Right lobe of liver (tissue), 6 donors: ENCODE measurements around the gene PTAR1. TPM values are rescaled to one million over a fixed set of nuclear protein-coding genes. Genes with fewer than 3 reads are reported as not detected.

Experiments
- ATAC-seq, 4 donors: fragments of 200-7000 bp; cut with Tn5 transposase; one replicate each; pipeline ENCODE4 v1.9.1; 2020; ENCODE audit warnings: mild to moderate bottlenecking in 4 of 4, moderate library complexity in 4 of 4
- DNase-seq, 3 donors: peaks; one replicate each; pipeline ENCODE4 v3.0.0-alpha.2; 2020
- H3K27ac ChIP-seq, 3 donors: fragments of 200-600 bp; one replicate each; pipeline ENCODE4 v1.8.0; 2022
- H3K27me3 ChIP-seq, 2 donors: fragments of 200-600 bp; one replicate each; pipeline ENCODE4 v1.8.0; 2022
- H3K36me3 ChIP-seq, 4 donors: fragments of 200-600 bp; sonication (generic) in 1 of 4; one replicate each; pipeline versions ENCODE4 v1.5.1 to v1.8.0; 2017 to 2022; ENCODE audit warnings: control low read depth in 1 of 4
- H3K4me1 ChIP-seq, 4 donors: fragments of 200-600 bp; sonication (generic) in 1 of 4; one replicate each; pipeline versions ENCODE4 v1.5.1 to v1.8.0; 2017 to 2022; ENCODE audit warnings: control low read depth in 1 of 4
- H3K4me3 ChIP-seq, 3 donors: fragments of 200-600 bp; one replicate each; pipeline ENCODE4 v1.8.0; 2022
- H3K9me3 ChIP-seq, 4 donors: fragments of 200-600 bp; sonication (generic) in 1 of 4; one replicate each; pipeline versions ENCODE4 v1.5.1 to v1.8.0; 2017 to 2022; ENCODE audit warnings: control low read depth in 1 of 4
- CTCF ChIP-seq, 4 donors: fragments of 200-600 bp in 3 of 4; fragments of 450-650 bp in 1 of 4; IDR thresholded peaks; one replicate each; pipeline versions ENCODE4 v1.5.1 to v1.8.0; 2016 to 2022; ENCODE audit warnings: antibody characterized with exemption in 4 of 4, mild to moderate bottlenecking in 2 of 4
- POLR2A ChIP-seq: fragments of 450-650 bp; IDR thresholded peaks from one replicate; pipeline ENCODE4 v1.6.1; 2017; ENCODE audit warnings: antibody characterized with exemption, mild to moderate bottlenecking
- WGBS: methylation state at CpG from one replicate; pipeline ENCODE4 v1.1.6; 2018; ENCODE audit warnings: low coverage, low lambda C conversion rate; ENCODE audit not compliant: insufficient coverage; ENCODE audit errors: missing lambda C conversion rate; 5-methylcytosine and 5-hydroxymethylcytosine counted together
- intact Hi-C, 2 donors: fragments of 100-400 bp; cut with DNase I; formaldehyde crosslinking; loops; one replicate each; pipeline versions ENCODE4 v1.11.2 to v1.14.1; 2022
- total RNA-seq, 6 experiments: library from RNA; depleted of rRNA in 2 of 6; stranded (reverse); fragments of >200 nt in 2 of 6; fragmentation: NEBNext Ultra II Directional in 3 of 6; extraction: Animal tissue kit (Norgen Biotek cat#: 25700) in 3 of 6; gene quantifications; one replicate each; pipeline versions ENCODE4 v1.1.0 to v1.2.4, GENCODE V29; 2016 to 2023
- donor health status: DM: no; HTN: yes; CAD: no.
- donor health status: DM: no; HTN: no; CAD: no.
- donor health status: DM: no; HTN: no; CAD: no.
- donor health status: DM: no; HTN: yes; CAD: no.
- donor health status: DM: no; HTN: yes; CAD: no.

Gene PTAR1
- total RNA-seq, 6 experiments from 2014 or later = 21.5 to 33.3 (median 27.0) TPM

DNA sequence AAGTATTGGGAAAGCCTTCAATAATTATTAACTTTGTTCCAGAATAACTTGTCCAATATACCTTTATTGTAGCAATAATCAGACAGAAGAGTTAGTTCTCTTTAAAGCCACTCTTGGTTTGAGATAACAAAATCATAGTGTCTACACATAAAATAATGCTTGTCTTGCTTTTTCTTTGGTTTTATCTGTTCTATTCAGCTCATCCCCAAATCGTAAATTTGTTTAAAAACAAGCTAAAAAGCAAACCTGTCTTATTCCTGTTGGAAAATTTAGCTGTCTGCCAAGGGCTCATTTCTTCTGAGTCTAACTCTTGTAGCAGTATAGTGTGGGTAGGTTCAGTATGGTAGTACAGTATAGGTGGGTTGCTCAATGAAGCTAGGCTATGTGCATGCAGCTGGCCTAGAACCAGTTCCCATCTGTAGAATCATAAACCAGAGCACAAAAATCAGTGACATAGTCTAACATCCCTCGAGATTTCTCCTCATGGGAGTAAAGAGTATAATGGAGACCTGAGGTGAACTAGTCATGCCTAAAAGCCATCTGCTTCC lies 69.7 kb downstream of the PTAR1 start:
- H3K4me1 ChIP-seq = no peaks in the 10 kb centered on the region
- H3K9me3 ChIP-seq = no peaks in the 10 kb centered on the region
- 43% methylated on average over 2 of the region's 2 CpGs for WGBS
- intact Hi-C loops = no loop called here
- no peaks in the 10 kb centered on the region for H3K36me3 ChIP-seq
- DNase-seq = no peak
- ATAC-seq = no peak
- H3K27ac ChIP-seq = no peak overlapping the region
- H3K27me3 ChIP-seq = no peaks in the 10 kb centered on the region
- no peak overlapping the region for H3K4me3 ChIP-seq
- TF ChIP-seq POLR2A = no peak
- no peak for TF ChIP-seq CTCF (IDR thresholded peaks at IDR 0.05)

- Histone ChIP-seq H3K27ac (no peak overlapping the region), H3K36me3 (no peaks in the 10 kb centered on the region), H3K9me3 (no peaks in the 10 kb centered on the region), H3K27me3 (no peaks in the 10 kb centered on the region), H3K4me1 (no peaks in the 10 kb centered on the region), H3K4me3 (no peak overlapping the region)
- ATAC-seq (no peak), DNase-seq (no peak)
- WGBS = 78% methylated on average over 4 of the region's 5 CpGs
- intact Hi-C loops = no loop called here
- TF ChIP-seq POLR2A = no peak
- TF ChIP-seq CTCF (IDR thresholded peaks at IDR 0.05) = no peak
Measured at GRCh38 chr9:69683927-69684326, 75.9 kb downstream of the PTAR1 start.

DNA sequence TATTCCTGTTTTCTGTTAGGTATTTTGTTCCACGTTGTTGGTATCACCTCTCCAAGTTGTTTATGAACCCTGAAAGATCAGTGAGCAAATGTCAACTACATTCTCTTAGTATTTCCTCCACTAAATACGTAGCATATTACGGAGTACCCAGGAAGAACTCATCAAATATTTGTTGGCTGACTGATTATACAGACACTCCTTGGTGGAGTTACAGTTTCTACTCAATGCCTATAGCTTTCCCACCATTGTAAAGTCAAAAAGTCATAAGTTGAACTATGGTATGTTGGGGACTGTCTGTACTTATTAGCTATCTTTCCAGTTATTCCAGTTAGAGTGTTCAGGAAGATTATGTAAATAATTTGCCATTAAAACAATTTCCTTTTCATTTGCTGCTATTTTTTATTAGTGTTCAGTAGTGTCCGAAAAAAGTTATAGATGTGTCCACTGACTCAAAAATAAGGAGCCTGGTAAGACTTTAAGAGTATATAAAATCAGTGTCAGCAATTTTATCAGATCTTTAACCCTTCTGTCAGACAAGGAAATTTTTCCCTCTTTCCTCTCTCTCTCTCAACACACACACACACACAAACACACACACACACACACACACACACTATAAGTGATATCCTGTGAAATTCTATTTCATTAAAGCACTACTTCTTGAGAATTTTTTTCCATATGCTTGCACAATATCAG lies 80.8 kb downstream of the PTAR1 start:
- H3K27me3 ChIP-seq = no peaks in the 10 kb centered on the region
- DNase-seq (no peak), ATAC-seq (no peak)
- H3K4me3 ChIP-seq = no peak overlapping the region
- intact Hi-C loops = loop anchor here in 1 of 2 donors (10.0 kb wide), 1 partner anchor 76 kb away; no protein-coding TSS in a partner anchor
- 67% methylated on average over 4 of the region's 4 CpGs for WGBS
- H3K27ac ChIP-seq = no peak overlapping the region
- TF ChIP-seq POLR2A (no peak), CTCF (IDR thresholded peaks at IDR 0.05) (no peak)
- H3K36me3 ChIP-seq = no peaks in the 10 kb centered on the region
- no peaks in the 10 kb centered on the region for H3K9me3 ChIP-seq
- no peaks in the 10 kb centered on the region for H3K4me1 ChIP-seq

DNA sequence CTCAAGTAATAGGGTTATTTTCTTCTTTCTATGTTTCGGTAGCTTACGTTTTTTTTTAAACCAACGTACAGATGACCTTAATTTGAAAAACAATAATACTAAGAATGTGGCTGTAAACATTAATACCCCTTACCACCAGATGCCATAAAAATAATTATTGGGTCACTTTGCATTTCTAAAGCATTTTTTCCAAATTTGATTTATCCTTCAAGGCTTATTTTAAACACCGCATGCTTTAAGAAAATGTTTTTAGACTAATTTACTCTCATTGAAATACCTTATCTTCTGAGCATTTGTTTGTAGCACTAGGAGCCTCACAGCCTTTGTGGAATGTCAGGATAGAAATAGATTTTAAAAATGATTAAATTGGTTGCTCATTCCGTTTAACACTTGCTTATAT lies 81.9 kb downstream of the PTAR1 start:
- Histone ChIP-seq H3K4me1 (peaks cover 0 to 5% (median 2%) of the 10 kb centered on the region in 4 donors), H3K36me3 (no peaks in the 10 kb centered on the region), H3K9me3 (no peaks in the 10 kb centered on the region), H3K27ac (no peak overlapping the region), H3K4me3 (no peak overlapping the region), H3K27me3 (no peaks in the 10 kb centered on the region)
- TF ChIP-seq CTCF (IDR thresholded peaks at IDR 0.05) = no peak
- TF ChIP-seq POLR2A = no peak
- ATAC-seq = no peak
- 84% methylated on average over 5 of the region's 5 CpGs for WGBS
- no peak for DNase-seq
- intact Hi-C loops = loop anchor here in 1 of 2 donors (10.0 kb wide), 1 partner anchor 77 kb away; no protein-coding TSS in a partner anchor
